GM12878 (cell line): ENCODE measurements around the gene FXYD3. TPM values are rescaled to one million over a fixed set of nuclear protein-coding genes. Genes with fewer than 3 reads are reported as not detected.
A peak's percentile ranks its signal among the peaks of the same experiment; 100 is the strongest.

ENCODE experiments used
- ATAC-seq: fragments of 200-7000 bp; cut with Tn5 transposase; 3 replicates; pipeline ENCODE4 v1.9.1; 2020; ENCODE audit warnings: mild to moderate bottlenecking, moderate library complexity
- BruUV-seq: library from RNA; stranded (reverse); fragments of 400-500 nt; replicated peaks from 2 replicates; lab custom pipeline; 2021; lab: Mats Ljungman, UMichigan
- CTCF ChIA-PET: fragments of 300-600 bp; sonication (Branson Sonifier 250); formaldehyde crosslinking; extraction: SDS; loops from one replicate; lab custom pipeline; 2021; ENCODE audit warnings: inconsistent platforms; lab: Yijun Ruan, JAX
- POLR2A ChIA-PET: fragments of 350-600 bp; formaldehyde crosslinking; extraction: SDS; loops from one replicate; lab custom pipeline; 2021; ENCODE audit warnings: inconsistent platforms; lab: Charles Lee
- RAD21 ChIA-PET: fragments of 300-600 bp; sonication (Branson Sonifier 250); formaldehyde crosslinking; loops from one replicate; lab custom pipeline; 2023; ENCODE audit warnings: antibody characterized with exemption; ENCODE audit not compliant: unreplicated experiment; lab: Charles Lee
- SMC1A ChIA-PET: fragments of 300-600 bp; sonication (Branson Sonifier 250); formaldehyde crosslinking; loops from one replicate; lab custom pipeline; 2023; ENCODE audit not compliant: unreplicated experiment, uncharacterized antibody; lab: Charles Lee
- DNase-seq: peaks from one replicate; pipeline ENCODE4 v3.0.0-alpha.2; 2011; ENCODE audit warnings: low read depth, low spot score
- FAIRE-seq: peaks from 3 replicates; lab custom pipeline; 2011; peaks lifted over from hg19 to GRCh38; lab: Jason Lieb, UNC
- H2AFZ ChIP-seq: 2 replicates; pipeline ENCODE4 v1.6.0; 2011; ENCODE audit warnings: low read depth, low read length, control low read depth; ENCODE audit not compliant: control insufficient read depth
- H3K27ac ChIP-seq: 2 replicates; pipeline ENCODE4 v1.5.1; 2011; ENCODE audit warnings: control low read depth; ENCODE audit not compliant: control insufficient read depth, insufficient read depth
- H3K27me3 ChIP-seq, 2 experiments: replicated peaks in 1 of 2; 2 replicates each; pipeline versions ENCODE4 v1.6.0 to v1.6.1; 2011; ENCODE audit warnings: low read length in 1 of 2; ENCODE audit not compliant: control insufficient read depth in 2 of 2, insufficient read depth in 2 of 2
- H3K36me3 ChIP-seq, 2 experiments: 2 replicates each; pipeline ENCODE4 v1.5.1; 2011; ENCODE audit warnings: low read length in 1 of 2; ENCODE audit not compliant: control insufficient read depth in 2 of 2, insufficient read depth in 2 of 2
- H3K4me1 ChIP-seq: 2 replicates; pipeline ENCODE4 v1.6.1; 2011; ENCODE audit warnings: mild to moderate bottlenecking, low read length, moderate library complexity, mixed read lengths; ENCODE audit not compliant: control insufficient read depth, insufficient read depth
- H3K4me2 ChIP-seq: 2 replicates; pipeline ENCODE4 v1.6.0; 2011; ENCODE audit warnings: control low read depth; ENCODE audit not compliant: control insufficient read depth, insufficient read depth
- H3K4me3 ChIP-seq: fragments of 200-600 bp; sonication (generic); 2 replicates; pipeline ENCODE4 v1.5.1; 2016
- H3K79me2 ChIP-seq: 2 replicates; pipeline ENCODE4 v1.6.0; 2011; ENCODE audit warnings: low read length; ENCODE audit not compliant: control insufficient read depth, insufficient read depth
- H3K9ac ChIP-seq: 2 replicates; pipeline ENCODE4 v1.8.0; 2011; ENCODE audit warnings: low read length, control low read depth, mixed read lengths; ENCODE audit not compliant: control insufficient read depth, insufficient read depth
- H3K9me3 ChIP-seq: replicated peaks from 3 replicates; pipeline ENCODE4 v1.5.1; 2011; ENCODE audit warnings: mild to moderate bottlenecking, low read length; ENCODE audit not compliant: control insufficient read depth, insufficient read depth
- H4K20me1 ChIP-seq: 2 replicates; pipeline ENCODE4 v1.6.0; 2011; ENCODE audit not compliant: control insufficient read depth, insufficient read depth
- BCL11A ChIP-seq: IDR thresholded peaks from 2 replicates; pipeline ENCODE4 v1.6.1; 2011; ENCODE audit warnings: low read depth, low read length
- BHLHE40 ChIP-seq, 2 experiments: fragments of 450-650 bp in 1 of 2; IDR thresholded peaks; 2 replicates each; pipeline ENCODE4 v1.6.1; 2011 to 2017; ENCODE audit warnings: low read depth in 2 of 2, borderline replicate concordance in 1 of 2, improper control_type of control experiment in 1 of 2, low read length in 1 of 2, mild to moderate bottlenecking in 1 of 2
- CTCF ChIP-seq, 3 experiments: IDR thresholded peaks in 2 of 3; conservative IDR thresholded peaks in 1 of 3; 2 replicates each; pipeline ENCODE4 v1.5.1; 2011; ENCODE audit warnings: low read depth in 3 of 3, low read length in 3 of 3, mild to moderate bottlenecking in 3 of 3, control low read depth in 2 of 3, moderate library complexity in 2 of 3, inconsistent platforms in 1 of 3, mixed read lengths in 1 of 3; ENCODE audit not compliant: control insufficient read depth in 2 of 3, insufficient read depth in 1 of 3; ENCODE audit errors: extremely low read depth in 1 of 3
- EED ChIP-seq: sonication (generic); IDR thresholded peaks from 2 replicates; pipeline ENCODE4 v1.6.1; 2016; ENCODE audit warnings: antibody characterized with exemption, low read depth
- EGR1 ChIP-seq, 2 experiments: IDR thresholded peaks; 1 replicate in 1 of 2; 2 replicates in 1 of 2; pipeline ENCODE4 v1.6.1; 2011 to 2012; ENCODE audit warnings: low read depth in 2 of 2, low read length in 2 of 2, borderline replicate concordance in 1 of 2, mild to moderate bottlenecking in 1 of 2, moderate library complexity in 1 of 2
- JUND ChIP-seq: IDR thresholded peaks from 2 replicates; pipeline ENCODE4 v1.6.1; 2012; ENCODE audit warnings: low read depth, mild to moderate bottlenecking, low read length, improper control_type of control experiment, moderate library complexity
- POLR2AphosphoS5 ChIP-seq: IDR thresholded peaks from 2 replicates; pipeline ENCODE4 v1.6.1; 2011; ENCODE audit warnings: mild to moderate bottlenecking, low read length, inconsistent platforms
- RAD21 ChIP-seq: IDR thresholded peaks from 2 replicates; pipeline ENCODE4 v1.6.1; 2011; ENCODE audit warnings: mild to moderate bottlenecking, low read depth, low read length, moderate library complexity; ENCODE audit not compliant: insufficient read depth
- SMC3 ChIP-seq: IDR thresholded peaks from 2 replicates; pipeline ENCODE4 v1.6.1; 2011; ENCODE audit warnings: low read length, improper control_type of control experiment, borderline replicate concordance
- YY1 ChIP-seq: IDR thresholded peaks from 2 replicates; pipeline ENCODE4 v1.6.1; 2011; ENCODE audit warnings: low read depth, mild to moderate bottlenecking, low read length
- WGBS: methylation state at CpG from one replicate; pipeline ENCODE4 v1.1.6; 2016; ENCODE audit warnings: low lambda C conversion rate; ENCODE audit not compliant: insufficient replicate concordance, insufficient coverage; ENCODE audit errors: missing lambda C conversion rate; 5-methylcytosine and 5-hydroxymethylcytosine counted together
- in situ Hi-C: fragments of 300-500 bp; cut with MboI; formaldehyde crosslinking; loops from 9 replicates; pipeline ENCODE4 v1.14.3; 2018; ENCODE audit warnings: mixed read lengths
- intact Hi-C: fragments of 100-400 bp; cut with micrococcal nuclease; formaldehyde crosslinking; loops from one replicate; pipeline ENCODE4 v1.14.2; 2022; ENCODE audit not compliant: unreplicated experiment
- polyA plus RNA-seq, 11 experiments: library from polyadenylated mRNA; depleted of rRNA in 4 of 11; unstranded in 6 of 11; stranded (reverse) in 5 of 11; fragments of >200 nt; fragmentation: Nextera tagmentation in 4 of 11; fragmentation: Illumina TruSeq in 1 of 11; extraction: Ambion mirVana in 4 of 11; extraction: Trizol in 1 of 11; gene quantifications; 1 replicate in 1 of 11; 2 replicates in 10 of 11; pipeline versions ENCODE4 v1.2.1 to v1.2.3, GENCODE V29; 2011 to 2016; ENCODE audit warnings: inconsistent platforms in 2 of 11, missing spikeins in 2 of 11, low read depth in 1 of 11
- total RNA-seq, 4 experiments: library from RNA; depleted of rRNA in 3 of 4; stranded (reverse); fragments of >200 nt in 3 of 4; fragmentation: Illumina TruSeq in 1 of 4; extraction: Trizol in 1 of 4; gene quantifications; 2 replicates each; pipeline versions ENCODE4 v1.2.1 to v1.2.3, GENCODE V29; 2013 to 2021

Gene FXYD3
- total and polyA plus RNA-seq, 10 of the 15 experiments (the other 5 are each of a cell fraction or from before 2014, with no cell fraction given) = 0.09 to 0.44 TPM; not detected in 8

- ChIA-PET CTCF (interaction anchor here (0.6 to 3.3 kb wide), 28 partner anchors 11 to 368 kb away, joined by 3 to 41 read pairs (median 7); partner anchors contain the start of genes FXYD3 and FXYD5), RAD21 (interaction anchor here (0.6 to 3.0 kb wide), 16 partner anchors 11 to 366 kb away, joined by 3 to 31 read pairs (median 5); partner anchors contain the start of gene FXYD5), POLR2A (interaction anchor here (0.5 to 0.7 kb wide), 3 partner anchors 51 to 105 kb away, joined by 3 to 6 read pairs (median 4); no protein-coding TSS in a partner anchor)
- Histone ChIP-seq H4K20me1 (no peaks in the 10 kb centered on the region), H3K9ac (no peak overlapping the region), H3K9me3 (no peaks in the 10 kb centered on the region), H3K4me2 (peak overlapping the region; percentile 44; the same call in 1 of the 2 replicates), H3K4me1 (peaks cover 13% of the 10 kb centered on the region), H3K27ac (no peak overlapping the region)
- intact Hi-C loops = loop anchor here (5.0 kb wide), 1 partner anchor 105 kb away; the partner anchor contains the start of gene LSR
- in situ Hi-C loops = no loop called here
- TF ChIP-seq EGR1 (IDR thresholded peaks at IDR 0.05; ENCODE audit: borderline replicate concordance in 1 of 2, low read depth in 2 of 2, low read length in 2 of 2) (no peak; a peak in 1 of 3 replicates), POLR2AphosphoS5 (no peak), RAD21 (peak; percentile 62), BCL11A (no peak), CTCF (IDR thresholded peaks at IDR 0.05 in 2 of 3, conservative IDR thresholded peaks at IDR 0.05 in 1 of 3; ENCODE audit: control insufficient read depth in 2 of 3, extremely low read depth in 1 of 3, insufficient read depth in 1 of 3, low read depth in 3 of 3, low read length in 3 of 3) (peak; percentile 24 to 57 (median 56); a peak in 4 of 6 replicates), JUND (no peak), BHLHE40 (IDR thresholded peaks at IDR 0.05; ENCODE audit: borderline replicate concordance in 1 of 2, low read depth in 2 of 2, low read length in 1 of 2) (no peak), SMC3 (peak; percentile 34; the same call in 1 of the 2 replicates), YY1 (0 out of 2 replicates have a peak, but pooled peaks have one; percentile 36), EED (peak; percentile 15; the same call in 1 of the 2 replicates)
- TF ChIP-seq, all 136 proteins: peak for 5
- Histone ChIP-seq H3K36me3 (no peaks in the 10 kb centered on the region), H3K4me3 (peak overlapping the region; percentile 27; the same call in 1 of the 2 replicates), H3K79me2 (no peaks in the 10 kb centered on the region), H3K27me3 (peaks cover 2 to 5% of the 10 kb centered on the region in 2 experiments; a peak in 2 of 4 replicates), H2AFZ (no peak overlapping the region)
- DNase-seq = no peak
- 4% methylated on average over 9 of the region's 46 CpGs for WGBS
- SMC1A ChIA-PET = interaction anchor here (1.2 to 2.4 kb wide), 10 partner anchors 12 to 212 kb away, joined by 3 to 17 read pairs (median 5); partner anchors contain the start of gene FXYD5
- ATAC-seq = peak; percentile 55
- FAIRE-seq = no peak
- no TSS peak for BruUV-seq
Measured at GRCh38 chr19:35142606-35143230, 27.1 kb downstream of the FXYD3 start.
